ENCODE results near the gene PPP2R3B. TPM values are rescaled to one million over a fixed set of nuclear protein-coding genes. Genes with fewer than 3 reads are reported as not detected.
A peak's percentile ranks its signal among the peaks of the same experiment; 100 is the strongest.
"Not testable (repeated sequence)": the region's sequence is repeated elsewhere in the genome, so short reads cannot be mapped to it uniquely, and the experiment has no call there.

The PPP2R3B gene
- total RNA-seq, 1 donor from 2014 or later = 22.4 TPM

- no peak for DNase-seq (ENCODE audit: low read depth, low spot score)
Observed at GRCh38 chrX:404656-405055, 17.9 kb upstream of the PPP2R3B start.

- no peak for DNase-seq (ENCODE audit: low read depth, low spot score)
Observed at GRCh38 chrX:402857-403256, 16.1 kb upstream of the PPP2R3B start.

GRCh38 chrX:400258-400657 lies 13.6 kb upstream of the PPP2R3B start:
- DNase-seq (ENCODE audit: low read depth, low spot score) = no peak

GRCh38 chrX:397575-397974 lies 10.9 kb upstream of the PPP2R3B start:
- peak; percentile 75 for DNase-seq (ENCODE audit: low read depth, low spot score)

GRCh38 chrX:394830-395229 lies 8.1 kb upstream of the PPP2R3B start:
- DNase-seq (ENCODE audit: low read depth, low spot score) = no peak

- no peak for DNase-seq (ENCODE audit: low read depth, low spot score)
Observed at GRCh38 chrX:392575-392846, 5.8 kb upstream of the PPP2R3B start.

- no peak for DNase-seq (ENCODE audit: low read depth, low spot score)
Observed at GRCh38 chrX:391717-392574, 5.2 kb upstream of the PPP2R3B start.

- DNase-seq (ENCODE audit: low read depth, low spot score) = no peak
Observed at GRCh38 chrX:390459-390858, 3.8 kb upstream of the PPP2R3B start.

GRCh38 chrX:389021-389441 lies 2.3 kb upstream of the PPP2R3B start:
- DNase-seq (ENCODE audit: low read depth, low spot score) = no peak

GRCh38 chrX:387729-388128 lies 1.0 kb upstream of the PPP2R3B start:
- DNase-seq (ENCODE audit: low read depth, low spot score) = no peak

GRCh38 chrX:386239-386767 lies 404 bp downstream of the PPP2R3B start:
- DNase-seq (ENCODE audit: low read depth, low spot score) = no peak

- not testable (repeated sequence) for DNase-seq (ENCODE audit: low read depth, low spot score)
Observed at GRCh38 chrX:385736-386135, 971 bp downstream of the PPP2R3B start.

- no peak for DNase-seq (ENCODE audit: low read depth, low spot score)
Observed at GRCh38 chrX:384861-385260, 1.8 kb downstream of the PPP2R3B start.

- no peak for DNase-seq (ENCODE audit: low read depth, low spot score)
Observed at GRCh38 chrX:378443-378842, 8.3 kb downstream of the PPP2R3B start.

- not testable (repeated sequence) for DNase-seq (ENCODE audit: low read depth, low spot score)
Observed at GRCh38 chrX:376206-376605, 10.5 kb downstream of the PPP2R3B start.

- no peak for DNase-seq (ENCODE audit: low read depth, low spot score)
Observed at GRCh38 chrX:375181-376036, 11.3 kb downstream of the PPP2R3B start.

- no peak for DNase-seq (ENCODE audit: low read depth, low spot score)
Observed at GRCh38 chrX:374596-374995, 12.1 kb downstream of the PPP2R3B start.

GRCh38 chrX:373641-374471 lies 12.9 kb downstream of the PPP2R3B start:
- DNase-seq (ENCODE audit: low read depth, low spot score) = no peak

- no peak for DNase-seq (ENCODE audit: low read depth, low spot score)
Observed at GRCh38 chrX:372856-373640, 13.7 kb downstream of the PPP2R3B start.

- no peak for DNase-seq (ENCODE audit: low read depth, low spot score)
Observed at GRCh38 chrX:371907-372306, 14.8 kb downstream of the PPP2R3B start.
